ENCODE measurements around the gene GET4. TPM values are rescaled to one million over a fixed set of nuclear protein-coding genes. Genes with fewer than 3 reads are reported as not detected.

The GET4 gene
- total and polyA plus RNA-seq, 2 experiments from 2014 or later, result 26.3 to 26.8 TPM

GRCh38 chr7:876972-877311, 588 bp downstream of the GET4 start:
- no peaks in the 10 kb centered on the region for H3K9me2 ChIP-seq (ENCODE audit: insufficient read depth)
- H3K4me3 ChIP-seq, result peak overlapping the region; percentile 79
- peaks cover 15% of the 10 kb centered on the region for H3K4me1 ChIP-seq (ENCODE audit: insufficient read depth)
- DNase-seq, result peak; percentile 57
- TF ChIP-seq EZH2 (IDR thresholded peaks at IDR 0.05; ENCODE audit: insufficient read depth, poor library complexity, severe bottlenecking), result no peak
- TF ChIP-seq EZH2phosphoT487 (IDR thresholded peaks at IDR 0.05; ENCODE audit: insufficient read depth, low read depth), result no peak
- 2% methylated on average over 26 of the region's 26 CpGs; no CpG with 5 or more reads in 1 of the 2 experiments for WGBS, 2 experiments (ENCODE audit: low coverage in 1 of 2, low lambda C conversion rate in 2 of 2, missing lambda C conversion rate in 2 of 2)
- peak overlapping the region; percentile 83 for H3K9ac ChIP-seq
- H3K27ac ChIP-seq, result peak overlapping the region; percentile 45
- H2AFZ ChIP-seq, result peak overlapping the region; percentile 46; the same call in 1 of the 2 replicates
- H3F3A ChIP-seq (ENCODE audit: insufficient read depth), result peaks cover 12% of the 10 kb centered on the region
- peak overlapping the region; percentile 71 for H3K4me2 ChIP-seq (ENCODE audit: unreplicated experiment)
- H3K79me2 ChIP-seq (ENCODE audit: insufficient read depth), result peaks cover 49% of the 10 kb centered on the region
- 0 out of 2 replicates have a peak, but pooled peaks cover 5% of the 10 kb centered on the region for H4K20me1 ChIP-seq (ENCODE audit: insufficient read depth)
- peaks cover 18% of the 10 kb centered on the region; the same call in 1 of the 2 replicates for H3K36me3 ChIP-seq (ENCODE audit: low read depth)
- in situ Hi-C loops (cut with MboI), result no loop called here
- no peaks in the 10 kb centered on the region for H3K27me3 ChIP-seq (replicated peaks; ENCODE audit: insufficient read depth)
- H3K9me3 ChIP-seq (ENCODE audit: low read depth), result no peaks in the 10 kb centered on the region

GRCh38 chr7:877312-878232, 1.2 kb downstream of the GET4 start:
- Histone ChIP-seq H3K4me3 (peak overlapping the region; percentile 79), H4K20me1 (ENCODE audit: insufficient read depth) (0 out of 2 replicates have a peak, but pooled peaks cover 5% of the 10 kb centered on the region), H3K79me2 (ENCODE audit: insufficient read depth) (peaks cover 55% of the 10 kb centered on the region), H3F3A (ENCODE audit: insufficient read depth) (peaks cover 12% of the 10 kb centered on the region), H3K9me2 (ENCODE audit: insufficient read depth) (no peaks in the 10 kb centered on the region), H3K27ac (no peak overlapping the region; the same call in 1 of the 2 replicates), H3K4me2 (ENCODE audit: unreplicated experiment) (peak overlapping the region; percentile 71), H3K36me3 (ENCODE audit: low read depth) (peaks cover 15% of the 10 kb centered on the region; the same call in 1 of the 2 replicates), H3K9ac (peak overlapping the region; percentile 83), H3K9me3 (ENCODE audit: low read depth) (no peaks in the 10 kb centered on the region), H3K4me1 (ENCODE audit: insufficient read depth) (peaks cover 15% of the 10 kb centered on the region), H3K27me3 (replicated peaks; ENCODE audit: insufficient read depth) (no peaks in the 10 kb centered on the region), H2AFZ (peak overlapping the region; percentile 46; the same call in 1 of the 2 replicates)
- in situ Hi-C loops (cut with MboI), result no loop called here
- peak; percentile 30 for DNase-seq
- 15 to 22% methylated on average over 22 to 47 of the region's 47 CpGs for WGBS, 2 experiments (ENCODE audit: low coverage in 1 of 2, low lambda C conversion rate in 2 of 2, missing lambda C conversion rate in 2 of 2)
- TF ChIP-seq EZH2phosphoT487 (IDR thresholded peaks at IDR 0.05; ENCODE audit: insufficient read depth, low read depth) (no peak), EZH2 (IDR thresholded peaks at IDR 0.05; ENCODE audit: insufficient read depth, poor library complexity, severe bottlenecking) (no peak)

GRCh38 chr7:879093-879492, 2.7 kb downstream of the GET4 start:
- WGBS, 2 experiments (ENCODE audit: low coverage in 1 of 2, low lambda C conversion rate in 2 of 2, missing lambda C conversion rate in 2 of 2), result 85 to 89% methylated on average over 15 of the region's 15 CpGs
- no peak overlapping the region for H2AFZ ChIP-seq
- peaks cover 8% of the 10 kb centered on the region for H3K4me1 ChIP-seq (ENCODE audit: insufficient read depth)
- TF ChIP-seq EZH2phosphoT487 (IDR thresholded peaks at IDR 0.05; ENCODE audit: insufficient read depth, low read depth) (no peak), EZH2 (IDR thresholded peaks at IDR 0.05; ENCODE audit: insufficient read depth, poor library complexity, severe bottlenecking) (no peak)
- no peaks in the 10 kb centered on the region for H3K9me2 ChIP-seq (ENCODE audit: insufficient read depth)
- in situ Hi-C loops (cut with MboI), result no loop called here
- H3F3A ChIP-seq (ENCODE audit: insufficient read depth), result peaks cover 8% of the 10 kb centered on the region; the same call in 1 of the 2 replicates
- no peak overlapping the region for H3K4me2 ChIP-seq (ENCODE audit: unreplicated experiment)
- no peaks in the 10 kb centered on the region for H3K9me3 ChIP-seq (ENCODE audit: low read depth)
- H3K27me3 ChIP-seq (replicated peaks; ENCODE audit: insufficient read depth), result no peaks in the 10 kb centered on the region
- DNase-seq, result no peak
- no peak overlapping the region for H3K27ac ChIP-seq
- no peak overlapping the region for H3K9ac ChIP-seq
- peaks cover 3% of the 10 kb centered on the region; the same call in 1 of the 2 replicates for H3K36me3 ChIP-seq (ENCODE audit: low read depth)
- H3K4me3 ChIP-seq, result no peak overlapping the region
- 0 out of 2 replicates have a peak, but pooled peaks cover 5% of the 10 kb centered on the region for H4K20me1 ChIP-seq (ENCODE audit: insufficient read depth)
- peaks cover 71% of the 10 kb centered on the region for H3K79me2 ChIP-seq (ENCODE audit: insufficient read depth)

- H3K36me3 ChIP-seq (ENCODE audit: low read depth), result no peaks in the 10 kb centered on the region
- no peak overlapping the region for H3K9ac ChIP-seq
- peaks cover 77% of the 10 kb centered on the region for H3K79me2 ChIP-seq (ENCODE audit: insufficient read depth)
- H3K4me2 ChIP-seq (ENCODE audit: unreplicated experiment), result no peak overlapping the region
- in situ Hi-C loops (cut with MboI), result no loop called here
- 87% methylated on average over 14 of the region's 14 CpGs for WGBS, 2 experiments (ENCODE audit: low coverage in 1 of 2, low lambda C conversion rate in 2 of 2, missing lambda C conversion rate in 2 of 2)
- H3K4me1 ChIP-seq (ENCODE audit: insufficient read depth), result peaks cover 8% of the 10 kb centered on the region
- H2AFZ ChIP-seq, result no peak overlapping the region
- no peak for TF ChIP-seq EZH2 (IDR thresholded peaks at IDR 0.05; ENCODE audit: insufficient read depth, poor library complexity, severe bottlenecking)
- no peak for TF ChIP-seq EZH2phosphoT487 (IDR thresholded peaks at IDR 0.05; ENCODE audit: insufficient read depth, low read depth)
- H3K9me2 ChIP-seq (ENCODE audit: insufficient read depth), result no peaks in the 10 kb centered on the region
- DNase-seq, result no peak
- no peak overlapping the region for H3K4me3 ChIP-seq
- 0 out of 2 replicates have a peak, but pooled peaks cover 2% of the 10 kb centered on the region for H3F3A ChIP-seq (ENCODE audit: insufficient read depth)
- no peak overlapping the region for H3K27ac ChIP-seq
- no peaks in the 10 kb centered on the region for H3K27me3 ChIP-seq (replicated peaks; ENCODE audit: insufficient read depth)
- H3K9me3 ChIP-seq (ENCODE audit: low read depth), result no peaks in the 10 kb centered on the region
- H4K20me1 ChIP-seq (ENCODE audit: insufficient read depth), result 0 out of 2 replicates have a peak, but pooled peaks cover 5% of the 10 kb centered on the region
These were observed 3.4 kb downstream of the GET4 start for GRCh38 chr7:879706-880105.
